GM19468 (cell line): ENCODE results near the gene TRAPPC10.
"Not testable (repeated sequence)": the region's sequence is repeated elsewhere in the genome, so short reads cannot be mapped to it uniquely, and the experiment has no call there.

ENCODE experiments used
- ATAC-seq: cut with Tn5 transposase; IDR thresholded peaks from one replicate; pipeline ENCODE4 v1.9.1; 2021; ENCODE audit warnings: mild to moderate bottlenecking, moderate library complexity, moderate number of reproducible peaks; ENCODE audit not compliant: unreplicated experiment; ENCODE audit errors: extremely low read depth

TRAPPC10 gene

DNA sequence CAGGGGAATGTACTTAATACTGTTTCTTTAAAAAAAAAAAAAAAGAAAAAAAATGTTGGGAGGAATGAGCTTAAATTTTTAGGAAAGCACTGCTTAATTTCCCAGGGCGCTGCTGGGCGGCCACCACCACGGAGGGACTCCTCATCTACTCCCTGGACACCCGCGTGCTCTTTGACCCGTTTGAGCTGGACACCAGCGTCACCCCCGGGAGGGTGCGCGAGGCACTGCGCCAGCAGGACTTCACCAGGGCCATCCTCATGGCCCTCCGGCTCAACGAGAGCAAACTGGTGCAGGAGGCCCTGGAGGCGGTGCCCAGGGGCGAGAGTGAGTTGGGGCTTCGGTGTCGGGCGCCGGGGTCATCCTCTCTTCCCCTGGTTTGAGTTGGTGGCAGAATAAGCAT, 115.7 kb downstream of the TRAPPC10 start:
- not testable (repeated sequence) for ATAC-seq

DNA sequence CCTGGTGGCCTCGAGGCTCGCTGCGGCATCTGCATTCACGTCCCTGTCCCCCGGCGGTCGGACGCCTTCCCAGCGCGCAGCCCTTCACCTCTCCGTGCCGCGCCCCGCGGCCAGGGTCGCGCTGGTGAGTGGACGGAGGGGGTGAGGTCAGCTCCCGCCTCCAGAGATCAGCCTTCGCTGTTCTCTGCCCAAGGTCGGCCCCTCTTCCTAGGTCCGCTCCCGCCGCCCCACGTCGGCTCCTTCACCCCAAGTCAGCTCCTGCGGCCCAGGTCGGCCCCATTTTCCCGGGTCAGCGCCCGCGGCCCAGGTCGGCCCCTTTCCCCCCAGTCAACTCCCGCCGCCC, 121.6 kb downstream of the TRAPPC10 start:
- ATAC-seq: not testable (repeated sequence)

DNA sequence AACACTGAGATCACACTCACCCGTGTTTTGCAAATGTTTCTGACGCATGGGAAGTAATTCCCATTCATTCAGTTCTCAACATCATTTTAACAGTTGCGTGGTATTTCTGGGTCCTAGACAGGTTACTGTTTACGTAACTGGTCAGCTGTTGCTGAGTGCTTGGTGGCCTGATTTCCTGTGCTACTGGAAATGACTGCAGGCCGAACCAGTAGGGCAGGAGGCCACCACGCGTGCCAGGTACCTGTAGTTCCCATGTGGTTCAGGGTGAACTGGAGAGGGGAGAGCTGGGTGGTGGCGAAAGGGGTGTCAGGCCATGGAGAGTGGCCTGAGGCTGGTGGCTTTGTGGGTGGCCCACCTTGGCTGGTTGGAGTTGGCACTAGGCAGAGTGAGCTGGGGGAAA, 122.6 kb downstream of the TRAPPC10 start:
- not testable (repeated sequence) for ATAC-seq

GRCh38 chr21:44138039-44138438, 125.9 kb downstream of the TRAPPC10 start:
- peak; percentile 31 for ATAC-seq

- ATAC-seq: not testable (repeated sequence)
These were observed 127.9 kb downstream of the TRAPPC10 start for GRCh38 chr21:44139787-44140551.

- ATAC-seq: not testable (repeated sequence)
These were observed 128.4 kb downstream of the TRAPPC10 start for GRCh38 chr21:44140552-44140932.

DNA sequence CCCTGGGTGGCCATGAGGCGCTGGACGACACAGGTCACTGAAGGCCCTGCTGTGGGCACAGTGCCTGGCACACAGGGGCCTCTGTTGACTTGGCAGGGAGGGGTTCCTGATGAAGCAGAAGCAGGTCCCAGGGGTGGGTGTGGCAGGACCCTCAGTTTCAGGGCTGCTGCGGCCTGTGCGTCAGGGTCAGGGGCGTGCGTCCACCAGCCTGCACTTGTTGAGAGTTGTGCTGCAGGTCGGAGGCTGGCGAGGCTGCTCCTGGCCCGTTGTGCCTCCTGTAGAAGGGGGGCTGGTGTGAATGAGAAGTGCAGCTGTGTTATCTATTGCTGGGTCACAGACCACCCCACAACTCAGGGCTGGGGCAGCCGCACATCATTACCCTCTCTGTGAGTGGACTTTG, 130.4 kb downstream of the TRAPPC10 start:
- not testable (repeated sequence) for ATAC-seq

- ATAC-seq: peak; percentile 28
These were observed 131.3 kb downstream of the TRAPPC10 start for GRCh38 chr21:44143380-44143779.

DNA sequence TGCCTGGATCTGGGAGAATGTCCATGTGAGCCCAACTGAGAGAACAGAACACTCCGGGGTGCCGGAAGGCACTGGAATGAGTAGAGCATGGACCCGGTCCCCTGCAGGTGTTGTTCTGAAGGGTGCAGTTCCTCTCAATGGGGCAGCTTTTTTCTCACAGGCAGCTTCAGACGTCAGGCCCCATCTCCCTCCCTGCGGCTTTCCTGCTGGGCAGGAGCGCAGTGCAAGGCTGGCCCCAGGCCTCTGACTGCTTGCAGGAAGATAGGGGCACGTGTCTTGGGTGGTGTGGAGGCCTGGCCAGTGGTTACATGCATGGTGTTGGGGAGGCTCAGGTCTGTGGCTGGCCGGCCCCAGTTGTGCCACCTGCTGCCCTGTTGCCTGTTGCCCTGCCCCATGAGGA, 131.9 kb downstream of the TRAPPC10 start:
- ATAC-seq: not testable (repeated sequence)

DNA sequence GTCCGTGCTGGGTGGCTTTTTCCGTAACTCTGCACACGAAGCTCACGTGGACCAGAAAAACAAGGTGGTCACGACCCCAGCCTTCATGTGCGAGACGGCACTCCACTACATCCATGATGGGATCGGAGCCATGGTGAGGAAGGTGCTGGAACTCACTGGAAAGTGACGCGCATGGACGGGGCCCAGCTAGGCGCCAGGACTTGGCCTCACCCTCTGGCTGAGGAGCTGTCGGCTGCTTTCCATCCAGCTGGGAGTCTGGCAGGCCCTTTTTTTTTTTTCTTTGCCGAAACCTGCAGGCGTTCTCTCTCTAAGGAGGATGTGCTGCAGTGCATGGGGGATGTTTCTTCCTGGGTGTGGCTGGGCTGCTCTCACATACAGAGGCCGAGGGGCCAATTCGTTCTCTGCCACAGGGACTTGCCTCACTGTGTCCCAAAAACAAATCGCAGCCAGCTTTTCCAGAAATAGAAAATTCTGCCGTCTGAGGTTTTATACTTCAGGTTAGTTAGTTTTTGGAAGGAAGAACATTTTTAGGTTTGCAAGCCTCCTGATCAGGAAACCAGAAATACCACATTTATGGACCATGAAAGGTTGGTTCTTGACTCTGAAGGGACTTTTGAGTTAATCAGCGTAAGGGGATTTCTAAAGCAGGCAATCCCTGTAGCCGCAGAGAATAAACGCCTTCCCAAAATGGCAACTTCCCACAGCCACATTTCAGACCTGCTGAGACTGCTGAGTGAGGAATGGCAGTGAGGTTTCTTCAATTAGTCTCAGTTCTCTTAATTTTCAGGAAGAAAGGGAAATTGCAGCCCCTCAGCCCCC, 132.9 kb downstream of the TRAPPC10 start:
- ATAC-seq: not testable (repeated sequence)

GRCh38 chr21:44145616-44146015, 133.5 kb downstream of the TRAPPC10 start:
- not testable (repeated sequence) for ATAC-seq

DNA sequence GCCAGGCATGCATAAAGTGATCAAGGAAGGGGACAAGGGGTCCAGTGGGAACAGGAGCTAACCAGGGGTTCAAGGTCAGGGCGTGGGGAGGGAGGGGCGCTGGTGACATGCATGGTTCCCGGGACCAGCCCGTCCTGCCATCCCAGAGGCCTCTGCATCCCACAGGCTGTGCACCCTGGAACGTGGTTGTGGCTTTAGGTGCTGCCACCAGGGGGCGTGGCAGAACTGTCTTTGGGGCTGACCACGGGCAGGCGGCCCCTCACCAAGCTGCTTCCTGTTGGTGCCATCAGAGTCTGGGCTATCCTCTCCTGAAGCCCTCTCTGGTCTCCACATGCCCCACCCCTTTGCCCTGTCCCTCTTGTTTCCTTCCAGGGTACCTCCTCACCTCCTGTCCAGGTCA, 135.0 kb downstream of the TRAPPC10 start:
- ATAC-seq: not testable (repeated sequence)

DNA sequence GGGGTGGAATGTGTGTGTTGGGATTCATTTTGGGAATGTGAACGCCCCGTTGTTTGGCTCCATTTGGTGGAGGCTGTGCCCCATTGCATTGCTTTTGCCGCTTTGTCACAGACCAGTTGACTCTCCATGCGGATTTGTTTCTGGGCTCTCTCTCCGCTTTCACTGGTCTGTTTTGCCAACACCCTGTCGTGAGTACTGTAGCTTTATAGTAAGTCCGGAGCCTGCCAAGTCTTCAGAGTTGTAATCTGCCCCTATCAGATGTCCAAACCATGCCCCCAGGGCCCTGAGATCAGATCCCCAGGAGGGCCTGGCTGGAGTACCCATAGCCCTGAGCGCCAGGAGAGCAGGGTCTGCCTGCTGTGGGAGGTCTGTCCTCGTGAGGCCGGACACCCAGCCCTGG, 138.1 kb downstream of the TRAPPC10 start:
- not testable (repeated sequence) for ATAC-seq

GRCh38 chr21:44153214-44153888, 141.2 kb downstream of the TRAPPC10 start:
- not testable (repeated sequence) for ATAC-seq

DNA sequence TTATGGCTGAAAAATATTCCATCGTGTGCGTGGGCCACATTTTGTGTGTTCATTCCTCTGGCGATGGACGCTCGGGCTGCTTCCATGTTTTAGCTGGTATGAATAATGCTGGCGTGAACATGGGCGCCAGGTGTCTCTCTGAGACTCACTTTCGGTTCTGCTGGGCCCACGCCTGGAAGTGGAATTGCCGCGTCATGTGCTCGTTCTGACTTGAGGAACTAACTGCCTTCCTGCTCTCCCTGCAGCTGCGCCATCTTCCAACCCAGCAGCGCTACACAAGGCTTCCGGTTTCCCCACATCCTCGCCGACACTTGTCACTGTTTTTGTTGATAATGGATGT, 141.8 kb downstream of the TRAPPC10 start:
- not testable (repeated sequence) for ATAC-seq

GRCh38 chr21:44154816-44155230, 142.7 kb downstream of the TRAPPC10 start:
- ATAC-seq: not testable (repeated sequence)

GRCh38 chr21:44155231-44155993, 143.3 kb downstream of the TRAPPC10 start:
- ATAC-seq: not testable (repeated sequence)

DNA sequence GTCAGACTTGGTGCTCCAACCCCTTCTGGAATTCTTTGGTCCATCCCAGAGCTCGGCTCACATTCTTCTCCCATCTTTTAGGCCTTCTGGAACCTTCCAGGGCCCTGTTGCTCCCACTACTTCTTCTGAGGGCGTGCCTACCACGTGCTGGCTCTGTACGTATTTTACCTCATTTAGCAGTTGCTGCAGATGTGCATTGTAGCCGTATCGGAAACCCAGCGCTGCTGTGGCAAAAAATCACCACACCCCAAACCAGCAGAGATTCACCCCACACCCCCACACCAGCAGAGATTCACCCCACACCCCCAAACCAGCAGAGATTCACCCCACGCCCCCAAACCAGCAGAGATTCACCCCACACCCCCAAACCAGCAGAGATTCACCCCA, 143.9 kb downstream of the TRAPPC10 start:
- ATAC-seq: not testable (repeated sequence)
